Stimulated activated CD4-positive, alpha-beta T cell treated with anti-CD3 and anti-CD28 coated beads, Interleukin-12 subunit alpha, Interleukin-12 subunit beta, amount 100 ng/mL, for 48 hours (primary cell): ENCODE data around the gene SRSF9.

ENCODE experiments used
- DNase-seq, 3 donors: peaks; one replicate each; pipeline ENCODE4 v3.0.0-alpha.2; 2020; ENCODE audit warnings: low read depth in 2 of 3, low spot score in 1 of 3

SRSF9 gene

DNA sequence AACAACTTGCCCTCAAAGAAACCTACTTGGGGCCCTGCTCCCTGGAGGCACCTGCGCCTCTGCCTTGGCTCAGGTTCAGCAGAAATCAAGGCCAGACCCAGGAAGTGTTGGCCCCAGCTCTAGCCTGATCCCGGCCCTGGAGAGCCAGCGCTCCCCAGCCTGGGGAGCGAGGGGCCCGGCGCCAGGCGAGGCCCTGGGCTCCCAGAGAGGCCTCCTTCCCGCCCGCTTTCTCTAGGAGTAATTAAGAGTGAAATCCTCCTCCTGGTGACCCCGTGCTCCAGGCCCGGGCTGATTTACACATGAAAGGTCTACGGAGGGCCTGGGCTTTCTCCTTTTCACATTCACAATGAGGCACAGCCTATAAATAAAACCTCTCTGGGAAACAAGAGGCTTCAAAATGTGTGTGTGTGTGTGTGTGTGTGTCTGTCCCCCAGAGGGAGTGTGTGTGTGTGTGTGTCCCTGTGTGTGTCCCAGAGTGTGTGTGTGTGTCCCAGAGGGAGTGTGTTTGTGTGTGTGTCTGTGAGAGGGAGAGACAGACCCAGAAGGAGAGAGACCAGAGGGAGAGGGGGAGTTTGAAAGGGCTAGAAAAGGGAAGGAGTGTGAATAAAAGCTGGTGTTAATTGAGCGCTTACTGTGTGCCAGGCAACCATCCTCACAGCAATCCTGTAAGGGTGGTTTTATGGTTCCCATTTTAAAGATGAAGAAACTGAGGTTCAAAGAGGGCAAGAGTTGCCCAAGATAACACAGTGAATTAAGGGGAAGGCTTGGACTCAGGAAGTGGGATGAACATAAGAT, 55.5 kb downstream of the SRSF9 start:
- DNase-seq: no peak

DNA sequence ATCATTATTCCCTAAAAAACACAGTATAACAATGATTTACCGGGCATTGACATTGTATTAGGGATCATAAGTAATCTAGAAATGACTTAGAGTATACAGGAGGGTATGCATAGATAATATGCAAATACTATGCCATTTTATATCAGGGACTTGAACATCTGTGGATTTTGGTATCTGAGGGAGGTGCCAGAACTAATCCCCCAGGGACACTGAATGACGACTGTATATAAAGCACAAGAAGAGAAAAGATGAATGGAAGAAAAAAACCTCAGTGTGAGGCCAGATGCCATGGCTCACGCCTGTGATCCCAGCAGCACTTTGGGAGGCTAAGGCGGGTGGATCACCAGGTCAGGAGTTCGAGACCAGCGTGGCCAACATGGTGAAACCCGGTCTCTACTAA, 57.1 kb downstream of the SRSF9 start:
- DNase-seq: no peak
